T1000 (cell line): ENCODE measurements around the gene MNDA.

ENCODE experiments used
- DNase-seq: peaks from one replicate; lab custom pipeline; 2025; ENCODE audit warnings: mixed read lengths; lab: John Stamatoyannopoulos, UW

Gene MNDA

GRCh38 chr1:158830904-158831507, at the start of gene MNDA:
Gene MNDA (plus strand): TSS chr1:158831351. CDS start chr1:158842154, 10,803 bp downstream.
- DNase-seq = no peak

- no peak for DNase-seq
Measured at GRCh38 chr1:158793604-158794003, 37.5 kb upstream of the MNDA start.

DNA sequence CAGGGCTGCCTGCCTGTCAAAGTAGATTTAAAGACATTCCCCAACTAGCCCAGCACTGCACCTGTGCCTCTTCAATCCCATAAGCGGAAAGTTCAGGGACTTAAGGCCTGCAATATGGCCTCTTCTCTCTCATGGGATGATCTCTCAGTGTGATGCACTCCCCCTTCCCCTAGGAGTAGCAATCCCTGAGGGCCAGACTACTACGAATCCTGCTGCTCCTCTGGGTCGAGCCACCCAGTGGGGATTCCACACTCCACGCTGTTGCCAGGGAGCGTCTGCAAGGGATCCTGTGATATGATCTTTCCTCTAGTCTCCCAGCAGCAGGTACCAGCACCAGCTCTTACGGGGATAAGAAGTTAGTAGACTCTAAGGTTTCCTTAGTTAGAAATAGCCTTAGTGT, 36.9 kb upstream of the MNDA start:
- DNase-seq = no peak

DNA sequence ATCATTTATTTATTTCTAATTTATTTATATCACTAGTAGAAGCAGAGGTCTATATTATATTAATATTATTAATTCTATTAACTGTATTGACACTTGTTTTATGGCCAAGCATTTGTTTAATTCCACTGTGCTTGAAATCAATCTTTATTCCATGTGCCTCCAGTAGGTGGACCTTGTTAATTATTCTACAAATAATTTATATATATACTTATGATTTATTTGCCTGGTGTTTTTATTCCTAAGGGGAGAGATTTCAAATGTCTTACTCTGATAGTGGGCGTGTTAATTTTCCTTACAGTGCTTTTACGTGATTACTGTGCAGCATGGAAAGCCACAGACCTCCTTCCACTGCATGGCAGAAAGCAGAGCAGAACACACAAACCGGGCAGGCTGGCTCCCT, 32.6 kb upstream of the MNDA start:
- DNase-seq = no peak

DNA sequence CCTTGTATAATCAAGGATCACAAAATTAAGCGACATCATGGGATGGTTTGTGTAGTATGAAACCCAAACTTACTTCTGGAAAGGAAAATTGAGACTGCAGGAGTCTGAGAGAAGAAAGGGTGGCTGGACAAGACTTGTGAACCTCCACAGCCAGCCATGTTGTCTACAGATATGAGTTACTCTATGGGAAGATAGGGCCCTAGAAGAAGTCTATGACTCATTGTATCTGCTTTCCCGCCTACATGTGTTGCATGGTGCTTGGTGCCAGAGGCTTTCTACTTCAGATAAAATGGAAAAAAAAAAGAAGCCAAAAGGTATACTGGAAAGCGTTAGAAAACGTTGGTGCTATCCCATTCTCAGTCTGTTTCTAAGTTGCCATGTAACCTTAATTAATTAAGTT, 31.5 kb upstream of the MNDA start:
- no peak for DNase-seq

DNA sequence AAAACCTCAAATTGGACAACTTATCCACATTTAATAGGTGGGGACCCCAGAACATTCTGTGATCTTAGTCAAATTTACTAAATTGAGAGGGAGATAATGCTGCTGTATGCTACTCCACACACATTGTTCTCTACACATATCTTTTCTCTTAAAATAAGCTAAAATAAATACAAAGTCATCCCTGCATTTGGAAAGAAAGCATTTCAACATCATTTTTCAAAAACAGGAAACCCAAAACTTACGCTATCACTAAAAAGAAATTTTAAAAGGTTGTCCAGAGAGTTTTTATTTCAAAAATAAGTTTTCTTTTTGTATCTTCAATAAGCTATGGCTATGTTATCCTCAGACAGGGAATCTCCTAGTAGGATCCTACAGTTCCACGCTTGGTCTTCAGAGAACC, 30.6 kb upstream of the MNDA start:
- DNase-seq = no peak

DNA sequence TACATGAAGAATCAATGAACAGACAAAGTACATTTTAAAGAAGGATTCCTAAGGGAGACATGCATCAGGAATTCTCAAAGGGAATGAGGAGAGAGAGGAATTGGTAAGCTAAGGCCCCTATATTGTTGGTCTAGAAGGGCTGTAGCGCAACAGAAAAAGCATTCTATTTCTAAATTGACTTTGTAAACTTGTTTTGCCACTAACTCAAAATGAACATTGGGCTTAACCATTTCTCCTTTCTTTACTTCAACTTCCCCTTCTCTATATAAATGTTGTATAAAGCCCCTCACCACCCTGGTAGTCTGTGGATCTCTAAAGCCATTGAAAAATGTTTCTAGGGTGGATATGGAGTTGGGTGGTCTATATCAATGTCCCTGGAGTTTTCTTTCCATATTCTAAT, 29.8 kb upstream of the MNDA start:
- DNase-seq = no peak

GRCh38 chr1:158803678-158804077, 27.5 kb upstream of the MNDA start:
- DNase-seq = no peak

- no peak for DNase-seq
Measured at GRCh38 chr1:158806916-158807536, 24.1 kb upstream of the MNDA start.

GRCh38 chr1:158809256-158809655, 21.9 kb upstream of the MNDA start:
- no peak for DNase-seq

DNA sequence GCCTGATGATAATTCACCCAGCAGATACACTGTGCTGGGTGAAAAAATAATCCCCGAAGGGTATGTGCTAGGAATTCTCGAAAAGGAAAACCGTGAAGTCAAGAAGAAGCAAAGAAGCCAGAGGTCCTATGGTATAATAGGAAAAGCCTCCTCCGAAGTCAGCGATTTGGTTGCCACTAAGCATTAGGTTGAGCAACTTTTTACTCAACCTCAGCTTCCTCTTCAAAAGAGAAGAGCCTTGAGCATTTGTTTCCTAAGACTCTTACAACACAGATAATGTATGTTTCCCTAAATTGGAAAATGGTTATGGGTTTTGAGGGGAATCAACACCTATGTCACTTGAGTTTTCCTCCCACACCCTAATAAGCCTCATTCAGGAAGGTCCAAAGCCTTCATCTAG, 21.3 kb upstream of the MNDA start:
- no peak for DNase-seq

DNA sequence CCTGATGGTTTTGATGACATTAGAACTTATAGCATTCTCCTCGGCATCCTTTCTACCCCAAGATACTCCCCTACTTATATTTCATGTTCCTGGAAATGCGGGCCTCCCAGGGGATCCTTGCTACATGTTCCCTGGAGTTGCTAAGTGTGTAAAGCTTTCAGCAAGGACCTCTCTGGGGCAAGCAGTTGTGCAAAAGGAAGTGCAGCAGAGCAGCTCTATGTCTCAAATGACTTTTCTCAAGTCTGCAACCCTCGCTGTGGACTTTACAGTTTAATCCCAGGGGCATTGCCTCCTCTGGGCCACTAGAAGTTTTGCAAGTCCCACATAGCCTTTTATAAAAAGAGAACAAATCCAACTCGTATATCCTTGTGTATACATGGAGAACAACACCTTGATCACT, 20.8 kb upstream of the MNDA start:
- no peak for DNase-seq

- DNase-seq = no peak
Measured at GRCh38 chr1:158812336-158812735, 18.8 kb upstream of the MNDA start.

GRCh38 chr1:158813164-158813563, 18.0 kb upstream of the MNDA start:
- no peak for DNase-seq

DNA sequence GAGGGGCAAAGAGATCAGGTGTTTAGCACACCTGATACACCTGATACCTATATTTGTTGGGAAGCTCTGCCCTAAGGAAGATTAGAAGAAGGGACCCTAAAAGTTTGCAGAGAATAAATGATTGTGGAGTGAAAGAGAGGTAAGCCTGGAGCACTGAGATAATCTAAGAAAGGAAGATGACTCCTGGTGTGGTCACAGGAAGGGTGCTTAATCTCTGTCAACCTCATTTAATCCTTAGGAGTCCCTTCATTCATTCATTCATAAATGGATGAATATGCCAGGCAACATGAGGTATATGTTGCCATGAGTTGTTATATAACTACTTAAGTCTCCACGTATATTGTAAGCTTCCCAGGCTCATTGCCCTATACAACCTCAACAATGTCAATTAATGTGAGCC, 16.2 kb upstream of the MNDA start:
- no peak for DNase-seq

GRCh38 chr1:158818560-158818959, 12.6 kb upstream of the MNDA start:
- DNase-seq = no peak

- no peak for DNase-seq
Measured at GRCh38 chr1:158818975-158819431, 12.1 kb upstream of the MNDA start.

- no peak for DNase-seq
Measured at GRCh38 chr1:158819461-158820443, 11.4 kb upstream of the MNDA start.

DNA sequence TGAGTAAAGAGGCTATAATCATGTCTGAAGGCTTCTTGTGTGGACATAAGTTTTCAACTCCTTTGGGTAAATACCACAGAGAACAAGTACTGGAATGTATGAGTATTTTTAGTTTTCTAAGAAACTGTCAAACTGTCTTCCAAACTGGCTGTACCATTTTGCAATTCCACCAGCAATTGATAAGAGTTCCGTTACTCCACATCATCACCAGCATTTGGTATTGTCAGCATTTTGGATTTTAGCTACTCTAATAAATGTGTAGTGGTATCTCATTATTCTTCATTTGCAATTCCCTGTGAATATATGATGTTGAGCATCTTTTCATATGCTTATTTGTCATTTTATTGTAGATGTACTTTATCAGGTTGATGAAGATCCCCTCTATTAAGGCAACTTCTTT, 9.4 kb upstream of the MNDA start:
- no peak for DNase-seq

- DNase-seq = no peak
Measured at GRCh38 chr1:158830074-158830677, 975 bp upstream of the MNDA start.

- DNase-seq = no peak
Measured at GRCh38 chr1:158833264-158833663, 2.1 kb downstream of the MNDA start.

DNA sequence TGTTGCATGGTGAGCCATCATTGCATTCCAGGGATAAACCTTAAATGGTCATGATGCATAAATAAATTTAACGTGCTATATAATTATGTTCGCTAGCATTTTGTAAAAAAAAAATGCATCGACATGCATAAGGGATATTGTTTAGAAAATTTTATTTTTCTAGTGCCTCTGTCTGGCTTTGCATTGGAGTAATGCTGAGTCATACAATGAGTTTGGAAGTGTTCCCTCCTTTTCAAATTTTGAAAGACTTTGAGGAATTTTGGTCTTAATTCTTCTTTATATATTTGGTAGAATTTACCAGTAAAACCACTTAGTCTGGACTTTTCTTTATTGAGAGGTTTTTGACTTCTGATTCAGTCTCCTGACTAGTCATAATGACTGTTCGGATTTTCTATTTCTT, 4.9 kb downstream of the MNDA start:
- no peak for DNase-seq
